HG03196 (cell line): ENCODE data around the gene NEDD4L.
"Not testable (repeated sequence)": the region's sequence is repeated elsewhere in the genome, so short reads cannot be mapped to it uniquely, and the experiment has no call there.

Experiments used
- ATAC-seq: cut with Tn5 transposase; IDR thresholded peaks from one replicate; pipeline ENCODE4 v1.9.1; 2021; ENCODE audit not compliant: unreplicated experiment

Gene NEDD4L

DNA sequence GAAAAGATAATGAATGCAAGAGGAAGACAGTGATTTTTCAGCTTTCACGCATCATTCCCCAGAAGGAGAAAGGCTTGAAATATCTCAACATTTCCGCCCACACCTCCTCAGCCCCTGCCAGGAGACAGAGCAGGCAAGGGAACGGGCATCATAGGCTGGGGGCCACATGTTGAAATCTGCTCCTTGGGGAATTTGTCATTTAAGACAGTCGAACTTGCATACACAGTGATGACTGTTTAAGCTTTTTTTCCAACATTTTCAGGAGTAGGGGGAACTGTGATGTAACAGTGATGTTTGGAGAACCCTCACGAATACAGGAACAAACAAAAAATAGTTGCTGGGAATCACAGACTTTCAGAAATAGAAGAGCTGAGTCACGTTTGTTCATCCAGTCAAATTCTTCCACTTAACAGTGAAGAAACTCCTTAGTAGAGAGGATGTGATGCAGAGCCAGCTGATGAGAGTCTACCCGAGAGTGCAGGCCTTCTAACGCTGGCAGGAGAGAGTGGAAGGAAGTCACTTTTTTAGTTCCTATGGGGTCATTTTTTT lies 318.1 kb downstream of the NEDD4L start:
- ATAC-seq: no peak

DNA sequence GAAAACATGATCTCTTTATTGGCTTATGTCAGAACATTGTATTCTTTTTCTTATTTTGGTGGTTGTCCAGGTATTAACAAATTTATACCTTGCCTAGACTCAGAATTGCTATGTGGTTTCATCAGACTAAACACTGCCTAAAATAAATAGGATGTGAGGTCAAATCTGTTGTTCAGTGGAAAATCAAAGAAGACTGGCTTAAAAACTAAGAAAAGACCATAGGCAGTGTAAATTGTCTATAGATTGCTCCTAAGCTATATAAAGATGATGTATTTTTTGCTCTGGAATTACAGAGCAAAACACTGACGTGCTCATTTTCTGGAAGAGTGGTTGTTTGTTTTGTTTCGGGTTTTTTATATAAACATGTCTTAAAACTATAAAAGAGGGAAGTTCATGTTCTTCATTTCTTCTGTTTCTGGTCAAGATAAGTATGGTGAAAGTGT lies 318.8 kb downstream of the NEDD4L start:
- no peak for ATAC-seq

DNA sequence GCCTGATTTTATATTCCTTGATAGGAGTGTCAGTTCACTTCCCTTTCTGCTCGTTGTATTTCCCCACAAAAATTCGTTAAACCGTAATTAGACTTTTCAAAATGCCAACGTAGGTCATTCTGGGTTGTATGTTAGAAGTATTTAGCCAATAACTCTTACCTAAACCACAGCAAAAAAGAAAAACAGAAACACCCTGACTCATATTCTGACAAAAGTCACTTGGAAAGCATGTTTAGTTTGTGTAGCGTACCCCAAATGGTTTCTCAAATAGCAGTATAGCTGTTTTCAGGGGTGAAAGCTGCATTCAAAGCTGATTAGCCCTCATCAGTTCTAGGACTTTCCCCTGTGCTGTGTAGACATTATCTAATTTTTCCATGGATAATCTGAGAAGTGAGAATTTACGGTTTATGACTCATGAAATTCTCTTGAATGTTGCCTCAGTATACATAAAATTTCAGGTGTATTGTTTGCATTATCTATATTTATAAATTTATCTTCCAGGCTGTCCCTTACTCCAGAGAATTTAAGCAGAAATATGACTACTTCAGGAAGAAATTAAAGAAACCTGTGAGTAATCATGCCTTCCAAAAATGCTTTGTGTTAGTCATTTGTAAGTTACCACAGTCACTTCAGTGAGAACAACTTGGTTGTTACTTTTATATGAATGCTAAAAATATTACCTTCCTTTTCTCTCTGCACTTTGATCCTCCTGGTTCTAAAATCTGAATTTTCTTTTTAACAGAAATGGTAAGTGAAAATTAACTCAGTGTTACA lies 319.9 kb downstream of the NEDD4L start:
- no peak for ATAC-seq

DNA sequence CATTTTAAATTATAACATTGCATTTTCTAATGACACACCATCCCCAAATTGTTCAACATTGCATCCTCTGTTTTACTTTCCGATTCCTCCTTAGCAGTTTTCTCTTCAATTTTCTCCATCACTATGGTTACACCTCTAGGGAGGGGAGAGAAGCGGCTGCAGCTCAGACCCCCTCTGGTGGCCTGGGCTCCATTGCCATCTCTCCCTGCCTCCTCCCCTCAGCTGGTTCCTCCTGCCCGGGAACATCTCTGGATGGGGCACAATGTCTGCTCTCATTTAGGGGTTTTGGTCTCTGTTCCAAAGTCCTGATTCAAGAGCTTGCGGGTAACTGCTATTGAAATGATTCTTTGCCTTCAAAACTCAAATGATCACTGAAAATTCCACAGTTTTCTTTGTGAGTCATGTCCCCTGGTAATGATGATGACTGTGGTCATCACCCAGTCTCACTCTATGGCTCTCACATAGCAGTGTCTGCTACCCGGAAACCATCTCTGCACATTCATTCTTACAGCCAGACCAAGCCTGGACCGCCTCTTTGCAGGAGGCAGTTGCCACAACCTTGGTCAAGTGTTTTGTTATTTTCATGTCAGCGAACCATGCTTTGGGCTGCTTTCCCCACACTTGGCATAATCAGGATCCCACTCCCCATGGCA lies 321.0 kb downstream of the NEDD4L start:
- no peak for ATAC-seq

DNA sequence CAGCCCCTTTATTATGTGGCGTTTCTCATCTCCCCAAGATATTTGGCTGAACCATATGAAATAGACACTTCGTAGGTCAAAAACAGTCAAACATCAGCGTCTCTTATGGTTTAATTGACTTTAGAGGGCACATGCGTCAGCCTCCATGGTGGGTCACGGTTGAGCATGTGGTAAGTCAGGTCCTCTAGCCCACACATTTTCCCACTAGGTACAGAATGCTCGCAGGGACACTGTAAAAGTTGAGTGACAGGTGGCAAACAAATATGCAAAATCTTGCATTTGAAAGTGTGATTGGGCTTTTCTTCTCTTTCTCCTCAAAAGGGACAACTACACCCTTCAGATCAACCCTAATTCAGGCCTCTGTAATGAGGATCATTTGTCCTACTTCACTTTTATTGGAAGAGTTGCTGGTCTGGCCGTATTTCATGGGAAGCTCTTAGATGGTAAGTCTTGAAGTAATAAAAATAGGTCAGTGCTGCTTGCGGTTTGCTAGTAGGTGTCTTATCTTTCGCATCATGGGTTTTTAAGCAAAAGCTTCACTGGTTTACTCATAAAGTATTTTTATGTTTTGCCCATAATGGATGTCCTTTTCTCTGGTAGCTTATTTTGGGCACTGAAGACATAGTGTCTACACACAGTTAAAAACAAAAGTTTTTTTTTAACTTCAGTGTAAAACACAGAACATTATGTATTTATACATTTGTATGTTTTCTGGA lies 323.6 kb downstream of the NEDD4L start:
- ATAC-seq: no peak

DNA sequence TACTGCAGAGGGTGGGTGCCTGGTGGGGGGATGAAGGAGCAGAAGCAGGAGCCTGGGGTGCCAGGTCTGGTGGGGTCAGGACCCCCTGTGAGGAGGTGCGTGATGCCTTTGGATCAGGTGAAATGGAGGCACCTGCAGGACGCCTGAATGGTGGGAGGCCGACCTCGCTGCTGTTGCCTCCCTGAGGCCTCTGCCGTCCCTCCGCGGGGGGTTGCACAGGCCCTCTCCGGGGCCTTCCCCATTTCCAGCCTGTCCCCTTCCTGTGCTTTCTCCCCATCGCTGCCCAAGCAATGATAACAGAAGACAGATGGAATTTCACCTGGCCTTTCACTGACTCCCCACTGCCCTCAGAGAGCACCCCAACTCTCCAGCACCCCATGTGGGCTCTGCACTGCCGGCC lies 325.6 kb downstream of the NEDD4L start:
- no peak for ATAC-seq

DNA sequence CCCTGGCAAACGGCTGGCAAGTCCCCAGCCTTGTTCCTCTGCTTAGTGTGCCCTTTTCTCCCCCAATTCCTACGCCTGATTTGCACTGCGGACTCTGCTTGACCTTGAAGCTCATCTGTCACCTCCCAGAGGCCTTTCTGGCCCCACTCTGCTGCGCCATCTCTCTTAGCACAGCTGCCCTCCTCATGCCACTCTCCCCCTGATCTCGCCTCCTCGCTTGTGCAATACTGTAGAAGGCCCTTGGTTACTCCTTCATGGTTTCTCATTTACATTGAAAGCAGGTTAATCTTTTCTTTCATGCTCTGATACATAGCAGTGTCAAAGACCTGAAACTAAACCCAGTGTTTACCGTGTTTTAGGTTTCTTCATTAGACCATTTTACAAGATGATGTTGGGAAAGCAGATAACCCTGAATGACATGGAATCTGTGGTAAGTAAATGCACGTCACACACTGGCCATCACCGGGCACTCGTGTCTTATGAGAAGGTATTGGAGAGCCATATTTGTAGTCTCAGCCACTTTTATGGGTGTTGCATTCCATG lies 326.1 kb downstream of the NEDD4L start:
- ATAC-seq: no peak

DNA sequence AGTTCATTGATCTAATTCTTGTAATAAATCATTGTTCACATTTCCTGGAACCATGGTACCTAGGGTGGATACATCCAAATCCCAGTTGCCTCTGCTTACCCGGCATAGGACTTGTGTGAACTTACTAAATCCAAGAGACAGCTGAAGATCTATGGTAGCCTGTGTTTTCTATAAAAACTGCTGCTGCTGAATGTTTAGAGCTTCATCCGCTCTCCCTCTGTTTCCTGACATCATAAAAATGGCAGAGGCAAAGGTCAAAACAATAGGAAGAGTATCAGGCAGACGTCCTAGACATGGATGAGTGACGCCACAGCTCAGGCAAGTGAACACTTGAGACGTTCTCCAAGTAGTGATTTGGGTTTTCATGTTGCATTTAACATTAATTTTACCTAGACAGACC lies 326.6 kb downstream of the NEDD4L start:
- no peak for ATAC-seq

DNA sequence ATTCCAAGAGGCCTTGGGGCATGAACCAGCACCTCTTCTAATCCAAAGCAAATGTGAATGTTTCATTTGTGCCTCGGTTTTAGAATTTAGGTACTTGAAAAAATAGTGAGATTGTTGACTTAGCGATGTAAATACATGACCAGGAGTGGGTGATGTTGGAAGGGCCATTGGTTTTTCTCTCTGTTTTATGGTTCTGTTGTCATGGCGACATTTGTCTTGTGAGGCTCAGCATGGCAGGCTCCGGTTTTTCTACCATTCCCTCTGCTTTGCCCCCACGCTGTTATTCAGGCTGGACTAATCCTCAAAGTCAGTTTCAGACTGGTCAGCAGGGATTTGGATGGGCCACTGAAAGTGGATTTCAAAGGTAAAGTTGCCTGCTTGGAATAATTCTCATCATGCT lies 329.5 kb downstream of the NEDD4L start:
- ATAC-seq: no peak

DNA sequence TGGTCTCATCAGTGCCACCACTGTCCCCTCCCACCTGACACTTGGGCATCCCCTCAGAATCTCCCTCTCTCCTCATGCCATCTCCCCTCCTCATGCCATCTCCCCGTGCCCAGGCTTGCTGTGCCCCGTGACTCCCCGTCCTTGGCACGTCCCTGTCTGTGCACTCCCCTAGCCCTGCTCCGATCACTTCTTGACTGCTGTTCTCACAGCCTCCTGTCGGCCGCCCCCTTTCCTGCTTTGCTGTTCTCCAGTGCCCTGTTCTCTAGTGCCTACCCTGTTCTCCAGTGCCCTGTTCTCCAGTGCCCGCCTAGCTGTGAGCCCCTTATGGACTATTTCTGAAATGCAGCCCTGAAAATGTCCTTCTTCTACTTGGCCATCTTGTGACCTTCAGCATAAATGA lies 331.0 kb downstream of the NEDD4L start:
- ATAC-seq: no peak

DNA sequence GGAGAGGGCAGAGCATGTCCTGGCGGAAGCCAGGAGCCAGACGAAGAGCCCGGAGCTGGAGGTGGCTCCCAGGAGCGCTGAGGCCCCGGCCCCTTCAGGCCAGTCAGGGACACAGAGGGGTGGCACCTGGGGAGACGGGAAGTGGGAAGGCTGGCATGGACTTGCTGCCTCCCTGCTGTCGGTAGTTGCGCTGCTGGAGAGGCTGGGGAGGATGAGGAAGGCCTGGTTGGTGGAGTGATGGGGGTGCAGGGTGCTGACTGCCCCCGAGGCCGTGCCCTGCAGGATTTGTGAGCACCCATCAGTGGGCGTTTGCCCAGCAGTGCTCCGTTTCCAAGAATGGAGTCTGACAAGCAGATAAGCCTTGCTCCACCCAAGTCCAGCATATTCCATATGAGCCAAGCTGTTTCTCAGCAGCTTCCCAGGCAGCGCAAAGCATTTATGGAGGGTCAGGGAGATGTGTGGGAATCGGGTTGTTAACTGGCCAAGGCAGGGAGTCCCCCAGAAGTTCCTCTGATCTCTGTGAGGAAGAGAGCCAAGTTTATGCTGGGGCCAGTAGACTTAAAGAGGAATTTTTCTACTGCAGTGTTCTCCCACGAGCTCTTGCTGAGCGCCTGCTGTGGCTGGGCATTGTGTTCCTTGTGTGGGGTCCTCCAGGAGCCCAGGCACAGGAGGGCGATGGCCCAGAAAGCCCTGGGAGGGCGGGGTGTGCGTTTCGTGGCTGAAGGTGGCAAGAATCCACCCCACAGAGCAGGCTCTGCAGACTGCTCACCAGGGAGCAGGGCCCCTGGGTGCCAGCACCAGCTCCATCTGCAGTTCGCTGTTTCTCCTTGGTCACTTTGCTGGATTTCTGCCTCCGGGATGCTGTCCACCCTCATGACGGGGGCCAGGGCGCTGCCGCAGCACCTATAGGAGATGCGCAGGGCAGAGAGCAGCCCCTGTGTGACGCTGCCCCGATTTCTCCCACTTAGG lies 334.7 kb downstream of the NEDD4L start:
- ATAC-seq: no peak

DNA sequence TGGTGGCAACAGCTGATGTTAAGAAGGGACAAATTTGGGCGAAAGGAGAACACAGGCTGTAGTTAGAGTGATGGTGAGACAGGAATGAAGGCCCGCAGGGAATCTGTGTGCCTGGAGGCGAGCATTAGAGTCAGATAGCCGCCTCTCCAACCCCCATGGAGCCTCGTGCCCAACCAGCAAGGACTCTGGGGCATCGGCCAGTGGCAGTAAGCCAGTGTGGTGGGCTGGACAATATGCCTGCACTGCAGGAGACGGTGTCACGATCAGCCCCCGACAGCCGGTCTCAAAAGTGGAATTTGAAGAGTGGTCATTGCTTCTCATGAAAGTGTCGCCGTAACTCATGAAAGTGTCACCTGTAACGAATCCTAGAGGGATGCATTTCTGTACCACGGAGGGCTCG lies 335.4 kb downstream of the NEDD4L start:
- ATAC-seq: no peak

DNA sequence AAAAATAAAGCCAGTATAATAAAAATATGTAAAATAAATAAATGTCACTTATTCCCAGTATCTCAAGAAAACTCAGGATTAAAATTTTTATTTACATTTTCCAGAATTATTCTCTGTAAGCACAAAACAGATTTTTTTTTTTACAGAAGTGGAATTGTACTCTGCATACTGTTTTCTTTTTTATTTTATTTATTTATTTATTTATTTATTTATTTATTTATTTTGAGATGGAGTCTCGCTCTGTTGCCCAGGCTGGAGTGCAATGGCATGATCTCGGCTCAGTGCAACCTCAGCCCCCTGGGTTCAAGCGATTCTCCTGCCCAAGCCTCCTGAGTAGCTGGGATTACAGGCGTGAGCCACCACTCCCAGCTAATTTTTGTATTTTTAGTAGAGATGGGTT lies 336.1 kb downstream of the NEDD4L start:
- not testable (repeated sequence) for ATAC-seq

DNA sequence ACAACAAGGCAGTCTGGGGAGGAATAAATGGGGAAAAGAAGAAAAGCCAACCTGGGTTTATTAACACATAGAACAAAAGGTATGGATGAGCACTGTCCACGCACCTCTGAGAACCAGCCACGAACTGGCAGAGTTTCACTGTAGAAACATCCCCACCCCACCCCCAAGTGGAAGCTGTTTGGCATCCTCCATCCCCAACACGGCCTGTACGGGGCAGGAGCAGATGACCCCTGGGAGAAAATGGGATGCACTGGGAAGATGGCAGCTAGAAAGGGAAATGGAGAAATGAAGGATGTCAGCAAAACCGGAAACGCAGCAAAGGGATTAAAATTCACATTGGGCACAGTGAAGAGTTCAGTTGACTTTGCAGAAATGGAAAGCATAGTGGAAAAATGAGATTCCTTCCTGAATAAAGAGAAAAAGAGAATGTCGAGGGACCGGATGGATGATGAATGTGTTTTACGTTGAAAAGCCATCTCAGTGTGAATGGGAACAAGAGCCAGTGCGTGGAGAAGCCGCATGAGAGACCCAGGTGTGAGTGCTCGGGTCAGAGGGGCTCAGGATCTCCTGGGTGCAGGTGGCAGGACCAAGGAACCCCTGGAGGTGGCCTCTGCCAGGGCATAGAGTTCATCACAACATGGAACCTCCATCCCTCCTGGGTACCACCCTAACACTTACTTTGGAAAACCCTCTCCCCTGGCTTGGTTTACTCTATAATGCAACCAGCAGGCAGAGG lies 337.8 kb downstream of the NEDD4L start:
- ATAC-seq: no peak

DNA sequence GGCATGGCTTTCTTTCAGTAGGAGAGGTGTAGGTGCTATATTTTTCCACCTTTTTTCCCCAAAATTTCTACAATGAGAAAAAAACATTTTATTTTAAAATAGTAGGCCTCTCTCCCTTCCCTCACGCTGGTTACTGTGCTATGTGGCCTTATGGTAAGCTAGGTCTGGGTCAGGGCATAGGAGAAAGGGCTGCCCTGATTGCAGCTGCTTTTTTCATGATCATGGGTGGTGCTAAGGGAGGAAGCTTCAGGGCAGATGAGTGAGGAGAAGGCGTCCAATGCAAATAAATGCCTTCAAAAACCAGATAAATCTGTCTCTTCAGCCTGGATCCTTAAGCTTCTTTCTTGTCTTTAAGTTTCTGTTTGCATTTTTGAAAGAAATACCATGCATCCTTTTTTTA lies 338.4 kb downstream of the NEDD4L start:
- no peak for ATAC-seq

DNA sequence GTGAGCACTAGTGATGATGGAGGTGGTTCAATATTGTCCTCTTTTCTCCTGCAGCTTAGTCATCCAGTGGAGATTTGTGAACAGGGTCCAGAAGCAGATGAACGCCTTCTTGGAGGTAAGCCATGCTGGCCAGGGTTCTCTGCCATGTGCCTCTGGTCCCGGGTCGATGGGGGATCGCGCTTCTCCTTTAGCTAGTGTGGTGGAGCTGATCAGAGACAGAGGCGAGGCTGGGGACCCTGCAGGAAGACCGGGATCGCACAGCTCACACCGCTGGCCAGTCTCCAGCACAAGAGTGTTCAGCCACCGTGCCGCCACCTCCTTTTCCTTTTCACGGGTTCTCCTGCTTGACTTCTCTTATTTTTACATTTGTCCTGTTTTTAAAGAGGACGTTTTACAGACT lies 341.4 kb downstream of the NEDD4L start:
- ATAC-seq: no peak

DNA sequence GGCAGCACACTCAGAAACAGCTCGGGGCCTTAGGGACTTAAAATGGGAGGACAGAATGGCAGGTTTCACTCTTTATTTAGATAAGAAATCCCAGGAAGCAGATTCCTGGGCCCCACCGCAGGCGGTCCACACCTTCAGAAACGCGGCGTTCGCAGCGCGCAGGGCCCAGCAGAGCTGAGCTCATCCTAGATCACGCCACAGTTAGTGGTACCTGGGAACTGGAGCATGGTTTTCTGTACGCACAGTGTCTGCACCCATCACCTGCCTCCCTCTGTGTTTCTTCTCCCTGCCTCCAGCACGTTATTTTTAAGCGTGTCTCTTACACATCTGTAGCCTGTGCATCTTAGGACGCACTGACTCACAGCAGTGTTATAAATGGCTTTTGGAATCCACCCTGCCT lies 342.8 kb downstream of the NEDD4L start:
- no peak for ATAC-seq

DNA sequence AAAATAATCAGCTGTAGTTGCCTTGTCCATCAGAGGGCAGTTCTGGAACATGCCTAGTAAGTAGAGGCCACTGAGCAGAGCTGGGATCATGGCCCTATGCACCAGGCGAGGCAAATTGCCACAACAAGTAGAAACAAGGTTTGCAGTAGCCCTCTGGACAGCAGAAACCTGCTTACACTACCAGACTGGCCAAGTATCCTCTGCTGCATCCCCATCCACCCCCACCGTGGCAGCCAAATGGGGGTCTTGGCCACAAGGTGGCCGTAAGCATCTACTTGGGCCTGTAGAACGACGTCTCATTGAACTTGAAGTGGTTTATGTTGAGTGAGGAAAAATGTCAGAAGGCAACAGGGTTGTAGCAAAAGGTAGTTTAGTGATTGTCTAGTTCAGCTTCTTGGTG lies 343.7 kb downstream of the NEDD4L start:
- ATAC-seq: no peak

DNA sequence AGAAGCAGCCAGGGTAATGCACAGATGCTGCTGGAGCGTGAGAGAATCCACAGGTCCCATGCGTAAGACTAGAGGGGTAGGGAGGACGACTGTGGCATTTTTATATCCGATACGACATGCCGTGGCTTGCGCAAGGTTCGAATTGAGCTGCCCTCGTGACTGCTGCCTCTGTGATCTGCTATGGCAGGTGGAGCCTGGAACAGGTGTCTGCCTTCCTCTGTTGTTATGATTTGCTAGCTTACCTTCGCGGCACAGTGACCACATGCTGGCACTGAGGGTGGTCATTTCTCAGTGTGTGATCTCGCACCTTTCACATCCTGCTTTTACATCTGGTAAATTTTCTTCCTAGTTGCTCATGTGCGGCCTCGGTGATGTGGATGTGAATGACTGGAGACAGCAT lies 344.7 kb downstream of the NEDD4L start:
- ATAC-seq: no peak

DNA sequence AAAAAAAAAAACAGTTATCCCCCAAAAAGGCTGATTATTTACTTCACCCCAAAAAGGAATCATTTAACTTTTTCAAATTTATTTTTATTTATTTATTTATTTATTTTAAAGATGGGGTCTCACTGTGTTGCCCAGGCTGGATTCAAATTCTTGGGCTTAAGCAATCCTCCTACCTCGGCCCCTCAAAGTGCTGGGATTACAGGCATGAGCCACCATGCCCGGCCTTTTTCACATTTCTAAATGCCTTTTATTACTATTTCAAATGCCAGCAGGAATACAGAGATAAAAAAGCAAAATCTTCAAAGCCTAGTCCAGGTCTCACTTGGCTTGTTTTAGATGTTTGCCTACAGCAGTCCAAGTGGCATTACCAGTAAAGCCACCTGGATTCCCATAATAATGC lies 345.7 kb downstream of the NEDD4L start:
- no peak for ATAC-seq
